Keratinocyte (primary cell): ENCODE measurements around the gene TPM1.

Experiments used
- CTCF ChIP-seq, 3 experiments: IDR thresholded peaks in 1 of 3; conservative IDR thresholded peaks in 1 of 3; optimal IDR thresholded peaks in 1 of 3; 2 replicates in 2 of 3; 3 replicates in 1 of 3; pipeline versions ENCODE3 to v1.5.1; 2011; ENCODE audit warnings: low read length in 3 of 3, mild to moderate bottlenecking in 3 of 3, moderate library complexity in 2 of 3, control low read depth in 1 of 3, inconsistent platforms in 1 of 3; ENCODE audit not compliant: insufficient read depth in 2 of 3; ENCODE audit errors: extremely low read depth in 1 of 3
- EZH2 ChIP-seq: IDR thresholded peaks from one replicate; pipeline ENCODE4 v1.6.1; 2012; ENCODE audit warnings: inconsistent platforms, mild to moderate bottlenecking, low read length, moderate library complexity

DNA sequence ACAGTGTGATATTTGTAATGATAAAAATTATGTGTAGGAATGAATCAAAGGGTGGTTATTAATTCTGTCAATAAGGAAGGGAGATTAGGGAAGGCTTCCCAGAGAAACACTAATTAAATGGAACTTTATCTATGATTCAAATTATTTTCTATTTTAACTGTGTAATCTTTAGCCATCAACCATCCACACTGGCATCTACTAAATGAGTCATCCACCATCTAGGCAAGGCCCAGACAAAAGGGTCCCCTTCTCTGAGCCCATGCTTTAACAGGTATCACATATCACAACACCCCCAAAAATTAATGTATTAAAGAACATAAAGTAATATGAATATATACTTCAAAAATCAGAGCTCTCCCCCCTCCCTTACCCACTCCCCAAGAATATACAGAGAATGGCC lies 19.9 kb upstream of the TPM1 start:
- TF ChIP-seq CTCF (optimal IDR thresholded peaks at IDR 0.05 in 1 of 3, IDR thresholded peaks at IDR 0.05 in 1 of 3, conservative IDR thresholded peaks at IDR 0.05 in 1 of 3; ENCODE audit: extremely low read depth in 1 of 3, insufficient read depth in 2 of 3, low read length in 3 of 3) (no peak), EZH2 (no peak)
